ENCODE measurements around the gene TTLL8. TPM values are rescaled to one million over a fixed set of nuclear protein-coding genes. Genes with fewer than 3 reads are reported as not detected.

TTLL8 gene
- total RNA-seq, 1 experiment from 2014 or later: not detected

- Histone ChIP-seq H3K9ac (ENCODE audit: extremely low read depth, insufficient read length, low read length) (no peak overlapping the region), H4K5ac (ENCODE audit: insufficient read length, low read depth, low read length) (no peak overlapping the region), H3K27ac (ENCODE audit: insufficient read length, low read depth, low read length) (no peak overlapping the region), H3K79me2 (ENCODE audit: insufficient read depth, low read length) (no peaks in the 10 kb centered on the region), H4K20me1 (ENCODE audit: control insufficient read depth, insufficient read depth, insufficient read length) (peaks cover 2% of the 10 kb centered on the region), H2AK5ac (ENCODE audit: insufficient read length, low read length) (no peak overlapping the region), H3K27me3 (ENCODE audit: insufficient read depth, low read length) (peaks cover 6% of the 10 kb centered on the region; the same call in 1 of the 2 replicates), H3K4me2 (ENCODE audit: insufficient read depth, insufficient read length, low read length) (no peak overlapping the region), H3K18ac (ENCODE audit: insufficient read length, low read depth, low read length) (no peak overlapping the region), H3K79me1 (ENCODE audit: insufficient read depth, low read depth, low read length, poor library complexity, severe bottlenecking) (no peaks in the 10 kb centered on the region), H3K23me2 (ENCODE audit: insufficient read length, low read depth, low read length, poor library complexity, severe bottlenecking) (peaks cover 4% of the 10 kb centered on the region), H3T11ph (ENCODE audit: low read length) (no peak overlapping the region), H2BK120ac (ENCODE audit: low read depth, low read length, poor library complexity, severe bottlenecking) (no peak overlapping the region), H2BK15ac (ENCODE audit: low read depth, low read length) (no peak overlapping the region), H4K8ac (replicated peaks; ENCODE audit: insufficient read length, low read depth, low read length) (no peak overlapping the region), H3K9me3 (ENCODE audit: control insufficient read depth, low read depth, low read length) (peaks cover 5% of the 10 kb centered on the region), H2BK12ac (ENCODE audit: insufficient read length, low read depth, low read length) (no peak overlapping the region), H2BK5ac (ENCODE audit: insufficient read length, low read length) (no peak overlapping the region), H3K23ac (ENCODE audit: insufficient read length, low read depth, low read length) (no peak overlapping the region), H2AFZ (ENCODE audit: low read length) (no peak overlapping the region), H3K56ac (ENCODE audit: insufficient read length, low read depth, low read length) (no peak overlapping the region), H3K4ac (ENCODE audit: low read depth, low read length) (no peak overlapping the region), H3K14ac (ENCODE audit: insufficient read depth, low read length) (no peak overlapping the region), H4K91ac (ENCODE audit: insufficient read length, low read depth, low read length) (no peak overlapping the region), H3K4me1 (ENCODE audit: insufficient read depth, low read length) (no peaks in the 10 kb centered on the region), H2BK20ac (ENCODE audit: low read depth, low read length, poor library complexity, severe bottlenecking) (no peak overlapping the region)
- Mint-ChIP-seq H3K4me3 (no peak overlapping the region), H3K27me3 (ENCODE audit: low read depth) (peaks cover 35% of the 10 kb centered on the region), H3K9me3 (no peaks in the 10 kb centered on the region), H3K4me1 (no peaks in the 10 kb centered on the region), H3K27ac (no peak overlapping the region), H3K36me3 (ENCODE audit: insufficient read depth in 1 of 3, low read depth in 3 of 3) (no peaks in the 10 kb centered on the region)
- WGBS (ENCODE audit: extremely low coverage, insufficient read length, low lambda C conversion rate): no CpG with 5 or more reads among the region's 3 CpGs
- no peak for TF ChIP-seq CTCF (conservative IDR thresholded peaks at IDR 0.05)
- no peak for DNase-seq
Measured at GRCh38 chr22:50019316-50019715, 38.8 kb downstream of the TTLL8 start.
